Measurements from ENCODE around the gene ARHGAP22. TPM values are rescaled to one million over a fixed set of nuclear protein-coding genes. Genes with fewer than 3 reads are reported as not detected.

The ARHGAP22 gene
- total and polyA plus RNA-seq, 2 donors (not counting 1 experiment from before 2014, with no cell fraction given): 10.4 to 75.5 TPM

DNA sequence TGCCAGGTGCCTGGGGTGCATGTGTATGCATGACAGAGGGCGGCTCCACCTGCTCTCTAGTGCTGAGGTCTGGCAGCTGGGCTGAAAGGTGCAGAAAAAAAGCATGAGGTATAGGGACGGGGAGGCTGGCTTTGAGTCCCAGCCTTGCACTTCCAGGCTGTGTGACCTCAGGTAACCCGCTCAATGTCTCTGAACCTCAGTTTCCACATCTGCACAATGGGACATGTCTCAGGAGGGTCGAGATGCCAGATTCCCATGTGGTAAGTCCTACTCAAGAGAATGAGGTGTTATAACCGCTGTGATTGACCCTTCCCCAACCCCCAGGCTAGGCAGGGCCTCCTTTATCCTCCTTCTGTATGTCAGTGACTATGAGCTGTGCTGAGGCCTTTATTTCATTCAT, 48.8 kb downstream of the ARHGAP22 start:
- H3K27ac ChIP-seq (ENCODE audit: insufficient read depth, low read length): no peak overlapping the region
- no peaks in the 10 kb centered on the region for H4K20me1 ChIP-seq (ENCODE audit: control insufficient read depth, extremely low read depth, insufficient read depth, low read length)
- H3K9ac ChIP-seq (ENCODE audit: insufficient read depth, low read length): no peak overlapping the region
- H3K4me1 ChIP-seq (ENCODE audit: control insufficient read depth, extremely low read depth, insufficient read depth, low read length): no peaks in the 10 kb centered on the region
- peaks cover 12% of the 10 kb centered on the region for H3K36me3 ChIP-seq (ENCODE audit: control insufficient read depth, insufficient read depth, low read length)
- no peak overlapping the region for H2AFZ ChIP-seq (ENCODE audit: low read length)
- no peak overlapping the region for H3K4me2 ChIP-seq (ENCODE audit: extremely low read depth, insufficient read depth, low read length)
- DNase-seq (ENCODE audit: low read depth in 2 of 2): no peak
- no peak overlapping the region for H3K4me3 ChIP-seq (replicated peaks in 1 of 4; ENCODE audit: control extremely low read depth in 1 of 4, insufficient read depth in 1 of 4, low read depth in 3 of 4, low read length in 4 of 4)
- H3K27me3 ChIP-seq (ENCODE audit: control insufficient read depth, insufficient read depth, low read length): no peaks in the 10 kb centered on the region
- TF ChIP-seq EZH2 (IDR thresholded peaks at IDR 0.05; ENCODE audit: low read length, missing control alignments) (no peak), CTCF (conservative IDR thresholded peaks at IDR 0.05 in 1 of 2, IDR thresholded peaks at IDR 0.05 in 1 of 2; ENCODE audit: low read depth in 1 of 2, low read length in 2 of 2) (no peak)
- peaks cover 37% of the 10 kb centered on the region for H3K79me2 ChIP-seq (ENCODE audit: control insufficient read depth, insufficient read depth, low read length)
- no peaks in the 10 kb centered on the region for H3K9me3 ChIP-seq (ENCODE audit: control insufficient read depth, insufficient read depth, low read depth, low read length)

DNA sequence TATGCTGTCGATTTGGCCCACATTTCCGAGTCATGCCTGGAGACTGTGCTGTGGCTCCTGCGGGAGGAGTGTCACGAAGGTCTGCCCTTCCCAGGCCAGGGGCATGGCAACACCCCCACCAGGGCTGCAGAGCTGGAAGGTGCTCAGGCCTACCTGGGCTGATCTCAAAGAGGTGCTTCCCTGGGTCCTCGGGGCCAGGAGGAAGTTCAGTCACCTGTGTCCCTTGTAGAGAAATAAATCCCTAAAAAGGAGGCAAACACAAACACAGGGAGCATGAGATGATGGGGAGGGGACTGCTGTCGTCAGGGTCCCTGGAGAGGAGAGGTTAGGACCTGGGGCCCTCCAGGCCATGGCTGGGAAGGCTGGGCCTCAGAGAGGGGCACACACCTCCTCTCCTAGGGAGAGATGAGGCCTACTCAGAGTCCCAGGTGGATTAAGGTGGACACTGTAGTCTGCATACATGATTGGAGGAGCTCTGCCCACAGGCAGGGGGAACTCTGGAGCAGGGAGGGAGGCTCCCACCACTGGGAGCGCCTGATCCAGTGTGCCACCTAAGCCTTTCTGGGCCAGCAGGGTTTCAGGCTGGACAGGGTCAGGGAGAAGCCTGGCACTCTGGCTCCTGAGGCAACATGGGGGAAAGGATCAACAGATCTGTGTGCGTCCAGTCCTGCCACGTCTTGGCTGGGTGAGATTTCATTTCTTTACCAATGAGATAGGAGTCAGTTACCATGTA, 49.4 kb downstream of the ARHGAP22 start:
- DNase-seq (ENCODE audit: low read depth in 2 of 2): no peak
- Histone ChIP-seq H4K20me1 (ENCODE audit: control insufficient read depth, extremely low read depth, insufficient read depth, low read length) (no peaks in the 10 kb centered on the region), H3K9me3 (ENCODE audit: control insufficient read depth, insufficient read depth, low read depth, low read length) (no peaks in the 10 kb centered on the region), H3K4me1 (ENCODE audit: control insufficient read depth, extremely low read depth, insufficient read depth, low read length) (no peaks in the 10 kb centered on the region), H3K27me3 (ENCODE audit: control insufficient read depth, insufficient read depth, low read length) (no peaks in the 10 kb centered on the region), H3K27ac (ENCODE audit: insufficient read depth, low read length) (no peak overlapping the region), H3K4me2 (ENCODE audit: extremely low read depth, insufficient read depth, low read length) (no peak overlapping the region), H3K9ac (ENCODE audit: insufficient read depth, low read length) (no peak overlapping the region), H3K79me2 (ENCODE audit: control insufficient read depth, insufficient read depth, low read length) (peaks cover 41% of the 10 kb centered on the region), H2AFZ (ENCODE audit: low read length) (no peak overlapping the region), H3K4me3 (replicated peaks in 1 of 4; ENCODE audit: control extremely low read depth in 1 of 4, insufficient read depth in 1 of 4, low read depth in 3 of 4, low read length in 4 of 4) (no peak overlapping the region), H3K36me3 (ENCODE audit: control insufficient read depth, insufficient read depth, low read length) (peaks cover 13% of the 10 kb centered on the region)
- TF ChIP-seq EZH2 (IDR thresholded peaks at IDR 0.05; ENCODE audit: low read length, missing control alignments): no peak
- no peak for TF ChIP-seq CTCF (conservative IDR thresholded peaks at IDR 0.05 in 1 of 2, IDR thresholded peaks at IDR 0.05 in 1 of 2; ENCODE audit: low read depth in 1 of 2, low read length in 2 of 2)

GRCh38 chr10:48554656-48555055, 50.2 kb downstream of the ARHGAP22 start:
- H4K20me1 ChIP-seq (ENCODE audit: control insufficient read depth, extremely low read depth, insufficient read depth, low read length): no peaks in the 10 kb centered on the region
- no peak overlapping the region for H2AFZ ChIP-seq (ENCODE audit: low read length)
- no peaks in the 10 kb centered on the region for H3K27me3 ChIP-seq (ENCODE audit: control insufficient read depth, insufficient read depth, low read length)
- H3K4me3 ChIP-seq (replicated peaks in 1 of 4; ENCODE audit: control extremely low read depth in 1 of 4, insufficient read depth in 1 of 4, low read depth in 3 of 4, low read length in 4 of 4): no peak overlapping the region
- H3K79me2 ChIP-seq (ENCODE audit: control insufficient read depth, insufficient read depth, low read length): peaks cover 42% of the 10 kb centered on the region
- no peak for TF ChIP-seq CTCF (conservative IDR thresholded peaks at IDR 0.05 in 1 of 2, IDR thresholded peaks at IDR 0.05 in 1 of 2; ENCODE audit: low read depth in 1 of 2, low read length in 2 of 2)
- no peak for TF ChIP-seq EZH2 (IDR thresholded peaks at IDR 0.05; ENCODE audit: low read length, missing control alignments)
- DNase-seq (ENCODE audit: low read depth in 2 of 2): peak in 1 of 2 donors; percentile 7
- no peaks in the 10 kb centered on the region for H3K9me3 ChIP-seq (ENCODE audit: control insufficient read depth, insufficient read depth, low read depth, low read length)
- H3K4me1 ChIP-seq (ENCODE audit: control insufficient read depth, extremely low read depth, insufficient read depth, low read length): no peaks in the 10 kb centered on the region
- H3K27ac ChIP-seq (ENCODE audit: insufficient read depth, low read length): no peak overlapping the region
- peaks cover 16% of the 10 kb centered on the region for H3K36me3 ChIP-seq (ENCODE audit: control insufficient read depth, insufficient read depth, low read length)
- no peak overlapping the region for H3K9ac ChIP-seq (ENCODE audit: insufficient read depth, low read length)
- no peak overlapping the region for H3K4me2 ChIP-seq (ENCODE audit: extremely low read depth, insufficient read depth, low read length)
